ENCODE results near the gene SGTB.

DNA sequence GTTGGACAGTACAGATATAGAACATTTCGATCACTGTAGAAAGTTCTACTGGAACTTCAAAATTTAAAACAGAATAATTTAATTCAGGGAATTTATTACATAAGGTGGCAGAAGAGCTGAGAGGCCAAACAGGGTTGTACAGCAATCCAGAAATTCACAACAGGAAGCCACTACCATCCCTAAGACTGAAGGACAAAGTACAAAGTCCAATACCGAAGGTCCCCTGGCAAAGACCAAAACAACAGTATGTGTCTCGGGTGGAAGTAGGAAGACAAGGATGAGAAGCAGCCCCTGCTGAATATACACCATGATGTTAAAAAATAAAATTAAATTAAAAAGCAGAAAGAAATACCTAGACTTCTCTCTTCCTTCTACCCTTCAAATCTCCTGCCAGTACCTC, 19.9 kb downstream of the SGTB start:
- TF ChIP-seq, protein P1, sequence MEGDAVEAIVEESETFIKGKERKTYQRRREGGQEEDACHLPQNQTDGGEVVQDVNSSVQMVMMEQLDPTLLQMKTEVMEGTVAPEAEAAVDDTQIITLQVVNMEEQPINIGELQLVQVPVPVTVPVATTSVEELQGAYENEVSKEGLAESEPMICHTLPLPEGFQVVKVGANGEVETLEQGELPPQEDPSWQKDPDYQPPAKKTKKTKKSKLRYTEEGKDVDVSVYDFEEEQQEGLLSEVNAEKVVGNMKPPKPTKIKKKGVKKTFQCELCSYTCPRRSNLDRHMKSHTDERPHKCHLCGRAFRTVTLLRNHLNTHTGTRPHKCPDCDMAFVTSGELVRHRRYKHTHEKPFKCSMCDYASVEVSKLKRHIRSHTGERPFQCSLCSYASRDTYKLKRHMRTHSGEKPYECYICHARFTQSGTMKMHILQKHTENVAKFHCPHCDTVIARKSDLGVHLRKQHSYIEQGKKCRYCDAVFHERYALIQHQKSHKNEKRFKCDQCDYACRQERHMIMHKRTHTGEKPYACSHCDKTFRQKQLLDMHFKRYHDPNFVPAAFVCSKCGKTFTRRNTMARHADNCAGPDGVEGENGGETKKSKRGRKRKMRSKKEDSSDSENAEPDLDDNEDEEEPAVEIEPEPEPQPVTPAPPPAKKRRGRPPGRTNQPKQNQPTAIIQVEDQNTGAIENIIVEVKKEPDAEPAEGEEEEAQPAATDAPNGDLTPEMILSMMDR (conservative IDR thresholded peaks at IDR 0.05; ENCODE audit: low read depth in 2 of 2): no peak
- TF ChIP-seq POLR2AphosphoS5 (IDR thresholded peaks at IDR 0.05; ENCODE audit: low read depth): no peak
- no peak for TF ChIP-seq STAT1 (IDR thresholded peaks at IDR 0.05; ENCODE audit: unreplicated experiment)
- no peak for TF ChIP-seq EZH2 (IDR thresholded peaks at IDR 0.05; ENCODE audit: low read depth, unreplicated experiment)
- TF ChIP-seq, protein P2, sequence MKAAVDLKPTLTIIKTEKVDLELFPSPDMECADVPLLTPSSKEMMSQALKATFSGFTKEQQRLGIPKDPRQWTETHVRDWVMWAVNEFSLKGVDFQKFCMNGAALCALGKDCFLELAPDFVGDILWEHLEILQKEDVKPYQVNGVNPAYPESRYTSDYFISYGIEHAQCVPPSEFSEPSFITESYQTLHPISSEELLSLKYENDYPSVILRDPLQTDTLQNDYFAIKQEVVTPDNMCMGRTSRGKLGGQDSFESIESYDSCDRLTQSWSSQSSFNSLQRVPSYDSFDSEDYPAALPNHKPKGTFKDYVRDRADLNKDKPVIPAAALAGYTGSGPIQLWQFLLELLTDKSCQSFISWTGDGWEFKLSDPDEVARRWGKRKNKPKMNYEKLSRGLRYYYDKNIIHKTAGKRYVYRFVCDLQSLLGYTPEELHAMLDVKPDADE (IDR thresholded peaks at IDR 0.05): no peak
- TF ChIP-seq CREB1 (CRISPR knock-in tag; IDR thresholded peaks at IDR 0.05; ENCODE audit: low read depth): no peak
- no peak for TF ChIP-seq EZH2phosphoT487 (IDR thresholded peaks at IDR 0.05; ENCODE audit: unreplicated experiment)
- TF ChIP-seq JUNB (IDR thresholded peaks at IDR 0.05; ENCODE audit: unreplicated experiment): no peak
- TF ChIP-seq, protein P3, sequence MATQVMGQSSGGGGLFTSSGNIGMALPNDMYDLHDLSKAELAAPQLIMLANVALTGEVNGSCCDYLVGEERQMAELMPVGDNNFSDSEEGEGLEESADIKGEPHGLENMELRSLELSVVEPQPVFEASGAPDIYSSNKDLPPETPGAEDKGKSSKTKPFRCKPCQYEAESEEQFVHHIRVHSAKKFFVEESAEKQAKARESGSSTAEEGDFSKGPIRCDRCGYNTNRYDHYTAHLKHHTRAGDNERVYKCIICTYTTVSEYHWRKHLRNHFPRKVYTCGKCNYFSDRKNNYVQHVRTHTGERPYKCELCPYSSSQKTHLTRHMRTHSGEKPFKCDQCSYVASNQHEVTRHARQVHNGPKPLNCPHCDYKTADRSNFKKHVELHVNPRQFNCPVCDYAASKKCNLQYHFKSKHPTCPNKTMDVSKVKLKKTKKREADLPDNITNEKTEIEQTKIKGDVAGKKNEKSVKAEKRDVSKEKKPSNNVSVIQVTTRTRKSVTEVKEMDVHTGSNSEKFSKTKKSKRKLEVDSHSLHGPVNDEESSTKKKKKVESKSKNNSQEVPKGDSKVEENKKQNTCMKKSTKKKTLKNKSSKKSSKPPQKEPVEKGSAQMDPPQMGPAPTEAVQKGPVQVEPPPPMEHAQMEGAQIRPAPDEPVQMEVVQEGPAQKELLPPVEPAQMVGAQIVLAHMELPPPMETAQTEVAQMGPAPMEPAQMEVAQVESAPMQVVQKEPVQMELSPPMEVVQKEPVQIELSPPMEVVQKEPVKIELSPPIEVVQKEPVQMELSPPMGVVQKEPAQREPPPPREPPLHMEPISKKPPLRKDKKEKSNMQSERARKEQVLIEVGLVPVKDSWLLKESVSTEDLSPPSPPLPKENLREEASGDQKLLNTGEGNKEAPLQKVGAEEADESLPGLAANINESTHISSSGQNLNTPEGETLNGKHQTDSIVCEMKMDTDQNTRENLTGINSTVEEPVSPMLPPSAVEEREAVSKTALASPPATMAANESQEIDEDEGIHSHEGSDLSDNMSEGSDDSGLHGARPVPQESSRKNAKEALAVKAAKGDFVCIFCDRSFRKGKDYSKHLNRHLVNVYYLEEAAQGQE (IDR thresholded peaks at IDR 0.05; ENCODE audit: unreplicated experiment): no peak

Measured in GM23338 (cell line).